Stimulated activated effector memory CD8-positive, alpha-beta T cell treated with anti-CD3 and anti-CD28 coated beads, Interleukin-12 subunit alpha, Interleukin-12 subunit beta, amount 100 ng/mL, for 72 hours (primary cell): ENCODE results near the gene CCDC141.
"Not testable (repeated sequence)": the region's sequence is repeated elsewhere in the genome, so short reads cannot be mapped to it uniquely, and the experiment has no call there.

Experiments
- ATAC-seq: fragments of 150-1000 bp; cut with Tn5 transposase; 2 replicates; pipeline ENCODE4 v1.10.0; 2021
- DNase-seq, 2 donors: peaks; one replicate each; pipeline ENCODE4 v3.0.0; 2021 to 2022; ENCODE audit warnings: low spot score in 2 of 2
- H3K27ac Mint-ChIP-seq: one replicate; pipeline ENCODE4 v1.8.0; 2022; ENCODE audit warnings: mild to moderate bottlenecking, mixed read lengths
- H3K36me3 Mint-ChIP-seq: one replicate; pipeline ENCODE4 v1.8.0; 2022; ENCODE audit warnings: mild to moderate bottlenecking, mixed read lengths
- H3K4me1 Mint-ChIP-seq: one replicate; pipeline ENCODE4 v1.8.0; 2022; ENCODE audit warnings: mixed read lengths
- H3K4me3 Mint-ChIP-seq: one replicate; pipeline ENCODE4 v1.8.0; 2022; ENCODE audit warnings: mild to moderate bottlenecking, mixed read lengths
- H3K9me3 Mint-ChIP-seq: one replicate; pipeline ENCODE4 v1.8.0; 2022; ENCODE audit warnings: mixed read lengths

CCDC141 gene

GRCh38 chr2:179005976-179006375 is 44.0 kb downstream of the CCDC141 start:
- peaks cover 11% of the 10 kb centered on the region for H3K9me3 Mint-ChIP-seq
- H3K4me1 Mint-ChIP-seq: no peaks in the 10 kb centered on the region
- H3K36me3 Mint-ChIP-seq: no peaks in the 10 kb centered on the region
- no peak for DNase-seq
- no peak overlapping the region for H3K4me3 Mint-ChIP-seq
- no peak overlapping the region for H3K27ac Mint-ChIP-seq
- no peak for ATAC-seq

GRCh38 chr2:178999476-178999875 is 50.5 kb downstream of the CCDC141 start:
- no peaks in the 10 kb centered on the region for H3K36me3 Mint-ChIP-seq
- ATAC-seq (no peak), DNase-seq (no peak)
- H3K27ac Mint-ChIP-seq: no peak overlapping the region
- no peak overlapping the region for H3K4me3 Mint-ChIP-seq
- no peaks in the 10 kb centered on the region for H3K9me3 Mint-ChIP-seq
- H3K4me1 Mint-ChIP-seq: no peaks in the 10 kb centered on the region

GRCh38 chr2:178998539-178998938 is 51.4 kb downstream of the CCDC141 start:
- ATAC-seq: no peak
- no peak overlapping the region for H3K27ac Mint-ChIP-seq
- H3K9me3 Mint-ChIP-seq: no peaks in the 10 kb centered on the region
- no peak overlapping the region for H3K4me3 Mint-ChIP-seq
- no peaks in the 10 kb centered on the region for H3K36me3 Mint-ChIP-seq
- DNase-seq: no peak
- H3K4me1 Mint-ChIP-seq: no peaks in the 10 kb centered on the region

- Mint-ChIP-seq H3K4me1 (no peaks in the 10 kb centered on the region), H3K9me3 (no peaks in the 10 kb centered on the region), H3K4me3 (no peak overlapping the region), H3K36me3 (no peaks in the 10 kb centered on the region), H3K27ac (no peak overlapping the region)
- ATAC-seq: no peak
- no peak for DNase-seq
Observed at GRCh38 chr2:178997477-178997876, 52.5 kb downstream of the CCDC141 start.

- no peaks in the 10 kb centered on the region for H3K4me1 Mint-ChIP-seq
- H3K36me3 Mint-ChIP-seq: no peaks in the 10 kb centered on the region
- no peak overlapping the region for H3K4me3 Mint-ChIP-seq
- peak; percentile 40 for ATAC-seq
- H3K27ac Mint-ChIP-seq: no peak overlapping the region
- DNase-seq: no peak
- no peaks in the 10 kb centered on the region for H3K9me3 Mint-ChIP-seq
Observed at GRCh38 chr2:178997067-178997466, 52.9 kb downstream of the CCDC141 start.

- H3K4me3 Mint-ChIP-seq: no peak overlapping the region
- H3K9me3 Mint-ChIP-seq: peaks cover 2% of the 10 kb centered on the region
- H3K4me1 Mint-ChIP-seq: no peaks in the 10 kb centered on the region
- no peaks in the 10 kb centered on the region for H3K36me3 Mint-ChIP-seq
- H3K27ac Mint-ChIP-seq: no peak overlapping the region
- ATAC-seq: no peak
- DNase-seq: no peak
Observed at GRCh38 chr2:178994264-178994663, 55.7 kb downstream of the CCDC141 start.

- H3K4me1 Mint-ChIP-seq: no peaks in the 10 kb centered on the region
Observed at GRCh38 chr2:178993788-178994187, 56.1 kb downstream of the CCDC141 start.

GRCh38 chr2:178992719-178993118 is 57.2 kb downstream of the CCDC141 start:
- H3K36me3 Mint-ChIP-seq, H3K27ac Mint-ChIP-seq, ATAC-seq, H3K4me1 Mint-ChIP-seq, H3K9me3 Mint-ChIP-seq, H3K4me3 Mint-ChIP-seq, DNase-seq: not testable (repeated sequence)

More at GRCh38 chr2:178993788-178994187, 56.1 kb downstream of the CCDC141 start:
- Mint-ChIP-seq H3K27ac (no peak overlapping the region), H3K36me3 (no peaks in the 10 kb centered on the region), H3K4me3 (no peak overlapping the region), H3K9me3 (peaks cover 2% of the 10 kb centered on the region)
- ATAC-seq (no peak), DNase-seq (no peak)

GRCh38 chr2:178990533-178991241 is 59.2 kb downstream of the CCDC141 start:
- peaks cover 2% of the 10 kb centered on the region for H3K9me3 Mint-ChIP-seq
- H3K4me3 Mint-ChIP-seq: no peak overlapping the region
- no peak for DNase-seq
- no peak overlapping the region for H3K27ac Mint-ChIP-seq
- H3K4me1 Mint-ChIP-seq: no peaks in the 10 kb centered on the region
- no peaks in the 10 kb centered on the region for H3K36me3 Mint-ChIP-seq
- no peak for ATAC-seq

- not testable (repeated sequence) for H3K36me3 Mint-ChIP-seq, H3K27ac Mint-ChIP-seq, H3K4me1 Mint-ChIP-seq, H3K4me3 Mint-ChIP-seq, DNase-seq, ATAC-seq, H3K9me3 Mint-ChIP-seq
Observed at GRCh38 chr2:178989424-178989823, 60.5 kb downstream of the CCDC141 start.

- not testable (repeated sequence) for H3K27ac Mint-ChIP-seq, H3K4me1 Mint-ChIP-seq, ATAC-seq, DNase-seq, H3K9me3 Mint-ChIP-seq, H3K4me3 Mint-ChIP-seq, H3K36me3 Mint-ChIP-seq
Observed at GRCh38 chr2:178982652-178983051, 67.3 kb downstream of the CCDC141 start.

GRCh38 chr2:178980815-178981214 is 69.1 kb downstream of the CCDC141 start:
- no peak for DNase-seq
- no peaks in the 10 kb centered on the region for H3K36me3 Mint-ChIP-seq
- ATAC-seq: no peak
- peaks cover 3% of the 10 kb centered on the region for H3K9me3 Mint-ChIP-seq
- no peak overlapping the region for H3K4me3 Mint-ChIP-seq
- no peaks in the 10 kb centered on the region for H3K4me1 Mint-ChIP-seq
- no peak overlapping the region for H3K27ac Mint-ChIP-seq

GRCh38 chr2:178978667-178979066 is 71.3 kb downstream of the CCDC141 start:
- Mint-ChIP-seq H3K9me3 (peaks cover 3% of the 10 kb centered on the region), H3K4me1 (no peaks in the 10 kb centered on the region), H3K36me3 (no peaks in the 10 kb centered on the region), H3K4me3 (no peak overlapping the region), H3K27ac (no peak overlapping the region)
- ATAC-seq: no peak
- DNase-seq: no peak

- H3K36me3 Mint-ChIP-seq: no peaks in the 10 kb centered on the region
- ATAC-seq: no peak
- H3K27ac Mint-ChIP-seq: no peak overlapping the region
- no peaks in the 10 kb centered on the region for H3K9me3 Mint-ChIP-seq
- no peaks in the 10 kb centered on the region for H3K4me1 Mint-ChIP-seq
- DNase-seq: no peak
- H3K4me3 Mint-ChIP-seq: no peak overlapping the region
Observed at GRCh38 chr2:178976351-178976750, 73.6 kb downstream of the CCDC141 start.

- Mint-ChIP-seq H3K36me3 (no peaks in the 10 kb centered on the region), H3K4me3 (no peak overlapping the region), H3K4me1 (no peaks in the 10 kb centered on the region), H3K9me3 (peaks cover 3% of the 10 kb centered on the region), H3K27ac (no peak overlapping the region)
- ATAC-seq: no peak
- DNase-seq: no peak
Observed at GRCh38 chr2:178962805-178963433, 87.0 kb downstream of the CCDC141 start.

GRCh38 chr2:178962152-178962551 is 87.8 kb downstream of the CCDC141 start:
- no peaks in the 10 kb centered on the region for H3K36me3 Mint-ChIP-seq

More at GRCh38 chr2:178962152-178962551, 87.8 kb downstream of the CCDC141 start:
- ATAC-seq (no peak), DNase-seq (no peak)
- Mint-ChIP-seq H3K9me3 (no peaks in the 10 kb centered on the region), H3K27ac (no peak overlapping the region), H3K4me1 (no peaks in the 10 kb centered on the region), H3K4me3 (no peak overlapping the region)
